HEK293 (cell line): ENCODE data around the gene FAM78B.

ENCODE experiments used
- CTCF ChIA-PET: fragments of 350-600 bp; formaldehyde crosslinking; extraction: SDS; loops from one replicate; lab custom pipeline; 2021; ENCODE audit warnings: antibody characterized with exemption; lab: Yijun Ruan, JAX
- POLR2A ChIA-PET: fragments of 300-600 bp; formaldehyde crosslinking; extraction: SDS; loops from one replicate; lab custom pipeline; 2020; ENCODE audit warnings: antibody characterized with exemption, inconsistent platforms; lab: Yijun Ruan, JAX
- H3K27ac ChIP-seq: fragments of 200-500 bp; sonication (Bioruptor generic); 2 replicates; pipeline ENCODE4 v1.5.1; 2014; ENCODE audit warnings: low read depth, low read length, control low read depth, inconsistent platforms; ENCODE audit errors: extremely low read depth
- H3K36me3 ChIP-seq, 2 experiments: fragments of 200-500 bp in 1 of 2; sonication (Bioruptor generic) in 1 of 2; 1 replicate in 1 of 2; 2 replicates in 1 of 2; pipeline ENCODE4 v1.5.1; 2014 to 2017; ENCODE audit warnings: inconsistent platforms in 2 of 2, low read length in 2 of 2; ENCODE audit not compliant: control insufficient read depth in 2 of 2, insufficient read depth in 1 of 2
- H3K4me1 ChIP-seq: fragments of 200-500 bp; sonication (Bioruptor generic); 2 replicates; pipeline ENCODE4 v1.5.1; 2014; ENCODE audit warnings: mild to moderate bottlenecking, low read length, inconsistent platforms; ENCODE audit not compliant: control insufficient read depth, insufficient read depth
- H3K4me3 ChIP-seq: 2 replicates; pipeline ENCODE4 v1.5.1; 2011; ENCODE audit warnings: low read depth, mild to moderate bottlenecking, control low read depth, low read length, moderate library complexity
- H3K9me3 ChIP-seq: fragments of 200-500 bp; sonication (Bioruptor generic); 2 replicates; pipeline ENCODE4 v1.5.1; 2014; ENCODE audit warnings: low read depth, low read length, inconsistent platforms; ENCODE audit not compliant: control insufficient read depth, insufficient read depth
- REST ChIP-seq: fragments of 450-650 bp; formaldehyde crosslinking; IDR thresholded peaks from 2 replicates; pipeline ENCODE4 v1.5.1; 2016; ENCODE audit warnings: missing biosample characterization, missing genetic modification characterization
- WT1 ChIP-seq: fragments of 450-650 bp; formaldehyde crosslinking; IDR thresholded peaks from 2 replicates; pipeline ENCODE4 v1.5.1; 2016; ENCODE audit warnings: missing biosample characterization, missing genetic modification characterization
- ZBTB10 ChIP-seq: fragments of 450-650 bp; formaldehyde crosslinking; IDR thresholded peaks from 2 replicates; pipeline ENCODE4 v1.5.1; 2016; ENCODE audit warnings: missing biosample characterization, missing genetic modification characterization
- ZBTB17 ChIP-seq: fragments of 450-650 bp; formaldehyde crosslinking; IDR thresholded peaks from 2 replicates; pipeline ENCODE4 v1.5.1; 2016; ENCODE audit warnings: missing biosample characterization, missing genetic modification characterization
- ZNF114 ChIP-seq: fragments of 450-650 bp; formaldehyde crosslinking; IDR thresholded peaks from 2 replicates; pipeline ENCODE4 v1.5.0; 2017; ENCODE audit warnings: missing biosample characterization, missing genetic modification characterization
- ZNF157 ChIP-seq: fragments of 450-650 bp; formaldehyde crosslinking; IDR thresholded peaks from 2 replicates; pipeline ENCODE4 v1.5.1; 2016; ENCODE audit warnings: missing biosample characterization, missing genetic modification characterization
- ZNF175 ChIP-seq: fragments of 450-650 bp; formaldehyde crosslinking; IDR thresholded peaks from 2 replicates; pipeline ENCODE4 v1.5.1; 2016; ENCODE audit warnings: missing biosample characterization, missing genetic modification characterization
- ZNF2 ChIP-seq: fragments of 450-650 bp; formaldehyde crosslinking; IDR thresholded peaks from 2 replicates; pipeline ENCODE4 v1.5.1; 2016; ENCODE audit warnings: missing biosample characterization, missing genetic modification characterization
- ZNF214 ChIP-seq: fragments of 450-650 bp; formaldehyde crosslinking; IDR thresholded peaks from 2 replicates; pipeline ENCODE4 v1.5.1; 2017; ENCODE audit warnings: missing biosample characterization, mild to moderate bottlenecking, missing genetic modification characterization, borderline replicate concordance
- ZNF335 ChIP-seq: fragments of 450-650 bp; formaldehyde crosslinking; conservative IDR thresholded peaks from 2 replicates; pipeline ENCODE4 v1.5.1; 2016; ENCODE audit warnings: missing biosample characterization, missing genetic modification characterization
- ZNF529 ChIP-seq: fragments of 450-650 bp; formaldehyde crosslinking; IDR thresholded peaks from 2 replicates; pipeline ENCODE4 v1.5.1; 2017; ENCODE audit warnings: missing genetic modification characterization, missing biosample characterization; ENCODE audit not compliant: insufficient replicate concordance
- ZNF621 ChIP-seq: fragments of 450-650 bp; formaldehyde crosslinking; IDR thresholded peaks from 2 replicates; pipeline ENCODE4 v1.5.1; 2017; ENCODE audit warnings: missing biosample characterization, missing genetic modification characterization
- ZNF658 ChIP-seq: fragments of 450-650 bp; formaldehyde crosslinking; IDR thresholded peaks from 2 replicates; pipeline ENCODE4; 2016; ENCODE audit warnings: missing biosample characterization, missing genetic modification characterization
- ZNF660 ChIP-seq: fragments of 450-650 bp; IDR thresholded peaks from 2 replicates; pipeline ENCODE4 v1.5.1; 2018; ENCODE audit warnings: missing biosample characterization, mild to moderate bottlenecking, missing genetic modification characterization
- ZNF677 ChIP-seq: fragments of 450-650 bp; IDR thresholded peaks from 2 replicates; pipeline ENCODE4 v1.5.0; 2018; ENCODE audit warnings: missing biosample characterization, mild to moderate bottlenecking, missing genetic modification characterization, moderate library complexity
- ZNF701 ChIP-seq: fragments of 450-650 bp; formaldehyde crosslinking; IDR thresholded peaks from 2 replicates; pipeline ENCODE4 v1.5.1; 2016; ENCODE audit warnings: missing biosample characterization, missing genetic modification characterization
- ZNF707 ChIP-seq: fragments of 450-650 bp; formaldehyde crosslinking; IDR thresholded peaks from 2 replicates; pipeline ENCODE4 v1.5.1; 2016; ENCODE audit warnings: missing biosample characterization, missing genetic modification characterization
- ZNF777 ChIP-seq: fragments of 450-650 bp; formaldehyde crosslinking; IDR thresholded peaks from 2 replicates; pipeline ENCODE4 v1.5.1; 2017; ENCODE audit warnings: missing biosample characterization, missing genetic modification characterization, borderline replicate concordance
- TF ChIP-seq, protein P1 (sequence below): fragments of 450-650 bp; formaldehyde crosslinking; IDR thresholded peaks from 2 replicates; pipeline ENCODE4 v1.5.1; 2016; ENCODE audit warnings: missing biosample characterization, missing genetic modification characterization
- TF ChIP-seq, protein P2 (sequence below): fragments of 450-650 bp; formaldehyde crosslinking; IDR thresholded peaks from 2 replicates; pipeline ENCODE4 v1.5.1; 2016; ENCODE audit warnings: missing biosample characterization, missing genetic modification characterization

Gene FAM78B

DNA sequence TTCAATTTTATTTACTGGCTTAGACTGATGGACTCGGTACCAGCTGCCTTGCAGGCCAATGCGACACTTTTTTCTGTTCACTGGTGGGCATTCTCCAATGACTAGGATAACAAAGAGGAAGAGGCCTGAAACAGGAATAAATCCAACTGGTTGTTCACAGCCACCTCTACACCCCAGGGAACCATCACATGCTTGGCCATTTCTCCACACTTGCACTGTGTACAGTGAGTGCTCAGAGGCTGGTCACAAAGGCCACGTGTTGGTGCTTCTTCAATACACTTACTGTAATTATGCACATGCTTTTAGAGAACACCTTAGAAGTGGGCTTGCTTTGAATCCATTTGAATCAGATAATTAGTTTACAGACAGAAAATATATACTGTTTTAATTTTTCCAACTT is 113.4 kb downstream of the FAM78B start:
- POLR2A ChIA-PET, result no interaction called here
- Histone ChIP-seq H3K36me3 (no peaks in the 10 kb centered on the region), H3K27ac (no peak overlapping the region), H3K4me1 (no peaks in the 10 kb centered on the region), H3K9me3 (no peaks in the 10 kb centered on the region), H3K4me3 (no peak overlapping the region)
- CTCF ChIA-PET, result no interaction called here
- no peak for TF ChIP-seq ZNF658 (tag by site-specific recombination)
- no peak for TF ChIP-seq ZNF157 (tag by site-specific recombination)
- no peak for TF ChIP-seq ZNF529 (tag by site-specific recombination)
- TF ChIP-seq ZBTB10, result no peak
- TF ChIP-seq ZBTB17 (tag by site-specific recombination), result no peak
- no peak for TF ChIP-seq ZNF677
- no peak for TF ChIP-seq ZNF701 (tag by site-specific recombination)
- no peak for TF ChIP-seq ZNF214
- TF ChIP-seq ZNF114 (tag by site-specific recombination), result no peak
- TF ChIP-seq REST (tag by site-specific recombination), result no peak
- no peak for TF ChIP-seq ZNF175 (tag by site-specific recombination)
- no peak for TF ChIP-seq WT1 (tag by site-specific recombination)
- TF ChIP-seq, protein P1, sequence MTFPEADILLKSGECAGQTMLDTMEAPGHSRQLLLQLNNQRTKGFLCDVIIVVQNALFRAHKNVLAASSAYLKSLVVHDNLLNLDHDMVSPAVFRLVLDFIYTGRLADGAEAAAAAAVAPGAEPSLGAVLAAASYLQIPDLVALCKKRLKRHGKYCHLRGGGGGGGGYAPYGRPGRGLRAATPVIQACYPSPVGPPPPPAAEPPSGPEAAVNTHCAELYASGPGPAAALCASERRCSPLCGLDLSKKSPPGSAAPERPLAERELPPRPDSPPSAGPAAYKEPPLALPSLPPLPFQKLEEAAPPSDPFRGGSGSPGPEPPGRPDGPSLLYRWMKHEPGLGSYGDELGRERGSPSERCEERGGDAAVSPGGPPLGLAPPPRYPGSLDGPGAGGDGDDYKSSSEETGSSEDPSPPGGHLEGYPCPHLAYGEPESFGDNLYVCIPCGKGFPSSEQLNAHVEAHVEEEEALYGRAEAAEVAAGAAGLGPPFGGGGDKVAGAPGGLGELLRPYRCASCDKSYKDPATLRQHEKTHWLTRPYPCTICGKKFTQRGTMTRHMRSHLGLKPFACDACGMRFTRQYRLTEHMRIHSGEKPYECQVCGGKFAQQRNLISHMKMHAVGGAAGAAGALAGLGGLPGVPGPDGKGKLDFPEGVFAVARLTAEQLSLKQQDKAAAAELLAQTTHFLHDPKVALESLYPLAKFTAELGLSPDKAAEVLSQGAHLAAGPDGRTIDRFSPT (tag by site-specific recombination), result no peak
- TF ChIP-seq ZNF777 (tag by site-specific recombination), result no peak
- no peak for TF ChIP-seq ZNF621 (tag by site-specific recombination)
- no peak for TF ChIP-seq ZNF2 (tag by site-specific recombination)
- TF ChIP-seq, protein P2, sequence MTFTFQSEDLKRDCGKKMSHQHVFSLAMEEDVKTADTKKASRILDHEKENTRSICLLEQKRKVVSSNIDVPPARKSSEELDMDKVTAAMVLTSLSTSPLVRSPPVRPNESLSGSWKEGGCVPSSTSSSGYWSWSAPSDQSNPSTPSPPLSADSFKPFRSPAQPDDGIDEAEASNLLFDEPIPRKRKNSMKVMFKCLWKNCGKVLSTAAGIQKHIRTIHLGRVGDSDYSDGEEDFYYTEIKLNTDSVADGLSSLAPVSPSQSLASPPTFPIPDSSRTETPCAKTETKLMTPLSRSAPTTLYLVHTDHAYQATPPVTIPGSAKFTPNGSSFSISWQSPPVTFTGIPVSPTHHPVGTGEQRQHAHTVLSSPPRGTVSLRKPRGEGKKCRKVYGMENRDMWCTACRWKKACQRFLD (tag by site-specific recombination), result no peak
- TF ChIP-seq ZNF660 (tag by site-specific recombination), result no peak
- no peak for TF ChIP-seq ZNF707
- TF ChIP-seq ZNF335 (tag by site-specific recombination), result no peak
